K562 (cell line): Measurements from ENCODE around the gene IGF1R.

Experiments
- BRCA1 ChIP-seq, 2 experiments: fragments of 450-650 bp in 1 of 2; sonication (generic) in 1 of 2; formaldehyde crosslinking in 1 of 2; IDR thresholded peaks; 2 replicates each; pipeline versions ENCODE4 v1.5.0 to v1.6.1; 2017 to 2020; ENCODE audit warnings: mild to moderate bottlenecking in 1 of 2, missing genetic modification reagents in 1 of 2
- BRF1 ChIP-seq: IDR thresholded peaks from 3 replicates; pipeline ENCODE4 v1.6.1; 2011; ENCODE audit warnings: borderline replicate concordance, mild to moderate bottlenecking; ENCODE audit not compliant: insufficient read length; ENCODE audit errors: extremely low read depth
- CTCF ChIP-seq, 3 experiments: IDR thresholded peaks in 2 of 3; conservative IDR thresholded peaks in 1 of 3; 2 replicates each; pipeline ENCODE4 v1.5.1; 2011 to 2012; ENCODE audit warnings: low read length in 3 of 3, mild to moderate bottlenecking in 3 of 3, control low read depth in 2 of 3, improper control_type of control experiment in 1 of 3, inconsistent platforms in 1 of 3, low read depth in 1 of 3, mixed read lengths in 1 of 3, moderate library complexity in 1 of 3; ENCODE audit not compliant: insufficient read depth in 2 of 3
- GTF2A2 ChIP-seq: IDR thresholded peaks from 2 replicates; pipeline ENCODE4 v1.6.1; 2016; ENCODE audit warnings: mild to moderate bottlenecking, missing genetic modification characterization, missing compliant biosample characterization
- HMG20B ChIP-seq: fragments of 250-450 bp; sonication (Bioruptor Pico); IDR thresholded peaks from 2 replicates; pipeline ENCODE4 v1.5.0; 2021; ENCODE audit warnings: mild to moderate bottlenecking
- HOXB6 ChIP-seq: fragments of 250-450 bp; sonication (Bioruptor Pico); IDR thresholded peaks from 2 replicates; pipeline ENCODE4 v1.5.1; 2022; ENCODE audit warnings: mild to moderate bottlenecking, borderline replicate concordance
- MYC ChIP-seq, 2 experiments: fragments of 250-450 bp in 1 of 2; sonication (Bioruptor Pico) in 1 of 2; IDR thresholded peaks; 2 replicates each; pipeline versions ENCODE4 v1.5.1 to v1.6.1; 2012 to 2021; ENCODE audit warnings: low read depth in 2 of 2, borderline replicate concordance in 1 of 2, improper control_type of control experiment in 1 of 2, low read length in 1 of 2, mild to moderate bottlenecking in 1 of 2, moderate library complexity in 1 of 2
- PHB2 ChIP-seq: fragments of 450-650 bp; IDR thresholded peaks from 2 replicates; pipeline ENCODE4 v1.6.1; 2017; ENCODE audit warnings: low read depth
- U2AF1 ChIP-seq: fragments of 200-400 bp; formaldehyde crosslinking; optimal IDR thresholded peaks from 2 replicates; pipeline ENCODE3; 2017; ENCODE audit warnings: mild to moderate bottlenecking, low read depth, low read length, moderate library complexity
- TF ChIP-seq, protein P1 (sequence below): sonication (generic); formaldehyde crosslinking; IDR thresholded peaks from 2 replicates; pipeline ENCODE4 v1.8.1; 2022; ENCODE audit warnings: missing genetic modification reagents
- TF ChIP-seq, protein P2 (sequence below): fragments of 450-650 bp; IDR thresholded peaks from 2 replicates; pipeline ENCODE4 v1.6.1; 2016; ENCODE audit warnings: low read depth

GRCh38 chr15:98875309-98875708 is 227.0 kb downstream of the IGF1R start:
- TF ChIP-seq U2AF1 (no peak), PHB2 (no peak), HMG20B (CRISPR knock-in tag) (no peak), HOXB6 (CRISPR knock-in tag) (no peak), GTF2A2 (tag) (no peak), MYC (IDR thresholded peaks at IDR 0.05; ENCODE audit: low read depth, low read length) (no peak), MYC (CRISPR knock-in tag; IDR thresholded peaks at IDR 0.05; ENCODE audit: borderline replicate concordance, low read depth) (no peak), BRF1 (no peak), BRCA1 (IDR thresholded peaks at IDR 0.05) (no peak), BRCA1 (CRISPR knock-in tag; IDR thresholded peaks at IDR 0.05) (no peak), CTCF (IDR thresholded peaks at IDR 0.05 in 2 of 3, conservative IDR thresholded peaks at IDR 0.05 in 1 of 3; ENCODE audit: insufficient read depth in 2 of 3, low read depth in 1 of 3, low read length in 3 of 3) (no peak)
- TF ChIP-seq, protein P1, sequence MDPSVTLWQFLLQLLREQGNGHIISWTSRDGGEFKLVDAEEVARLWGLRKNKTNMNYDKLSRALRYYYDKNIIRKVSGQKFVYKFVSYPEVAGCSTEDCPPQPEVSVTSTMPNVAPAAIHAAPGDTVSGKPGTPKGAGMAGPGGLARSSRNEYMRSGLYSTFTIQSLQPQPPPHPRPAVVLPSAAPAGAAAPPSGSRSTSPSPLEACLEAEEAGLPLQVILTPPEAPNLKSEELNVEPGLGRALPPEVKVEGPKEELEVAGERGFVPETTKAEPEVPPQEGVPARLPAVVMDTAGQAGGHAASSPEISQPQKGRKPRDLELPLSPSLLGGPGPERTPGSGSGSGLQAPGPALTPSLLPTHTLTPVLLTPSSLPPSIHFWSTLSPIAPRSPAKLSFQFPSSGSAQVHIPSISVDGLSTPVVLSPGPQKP: no peak
- TF ChIP-seq, protein P2, sequence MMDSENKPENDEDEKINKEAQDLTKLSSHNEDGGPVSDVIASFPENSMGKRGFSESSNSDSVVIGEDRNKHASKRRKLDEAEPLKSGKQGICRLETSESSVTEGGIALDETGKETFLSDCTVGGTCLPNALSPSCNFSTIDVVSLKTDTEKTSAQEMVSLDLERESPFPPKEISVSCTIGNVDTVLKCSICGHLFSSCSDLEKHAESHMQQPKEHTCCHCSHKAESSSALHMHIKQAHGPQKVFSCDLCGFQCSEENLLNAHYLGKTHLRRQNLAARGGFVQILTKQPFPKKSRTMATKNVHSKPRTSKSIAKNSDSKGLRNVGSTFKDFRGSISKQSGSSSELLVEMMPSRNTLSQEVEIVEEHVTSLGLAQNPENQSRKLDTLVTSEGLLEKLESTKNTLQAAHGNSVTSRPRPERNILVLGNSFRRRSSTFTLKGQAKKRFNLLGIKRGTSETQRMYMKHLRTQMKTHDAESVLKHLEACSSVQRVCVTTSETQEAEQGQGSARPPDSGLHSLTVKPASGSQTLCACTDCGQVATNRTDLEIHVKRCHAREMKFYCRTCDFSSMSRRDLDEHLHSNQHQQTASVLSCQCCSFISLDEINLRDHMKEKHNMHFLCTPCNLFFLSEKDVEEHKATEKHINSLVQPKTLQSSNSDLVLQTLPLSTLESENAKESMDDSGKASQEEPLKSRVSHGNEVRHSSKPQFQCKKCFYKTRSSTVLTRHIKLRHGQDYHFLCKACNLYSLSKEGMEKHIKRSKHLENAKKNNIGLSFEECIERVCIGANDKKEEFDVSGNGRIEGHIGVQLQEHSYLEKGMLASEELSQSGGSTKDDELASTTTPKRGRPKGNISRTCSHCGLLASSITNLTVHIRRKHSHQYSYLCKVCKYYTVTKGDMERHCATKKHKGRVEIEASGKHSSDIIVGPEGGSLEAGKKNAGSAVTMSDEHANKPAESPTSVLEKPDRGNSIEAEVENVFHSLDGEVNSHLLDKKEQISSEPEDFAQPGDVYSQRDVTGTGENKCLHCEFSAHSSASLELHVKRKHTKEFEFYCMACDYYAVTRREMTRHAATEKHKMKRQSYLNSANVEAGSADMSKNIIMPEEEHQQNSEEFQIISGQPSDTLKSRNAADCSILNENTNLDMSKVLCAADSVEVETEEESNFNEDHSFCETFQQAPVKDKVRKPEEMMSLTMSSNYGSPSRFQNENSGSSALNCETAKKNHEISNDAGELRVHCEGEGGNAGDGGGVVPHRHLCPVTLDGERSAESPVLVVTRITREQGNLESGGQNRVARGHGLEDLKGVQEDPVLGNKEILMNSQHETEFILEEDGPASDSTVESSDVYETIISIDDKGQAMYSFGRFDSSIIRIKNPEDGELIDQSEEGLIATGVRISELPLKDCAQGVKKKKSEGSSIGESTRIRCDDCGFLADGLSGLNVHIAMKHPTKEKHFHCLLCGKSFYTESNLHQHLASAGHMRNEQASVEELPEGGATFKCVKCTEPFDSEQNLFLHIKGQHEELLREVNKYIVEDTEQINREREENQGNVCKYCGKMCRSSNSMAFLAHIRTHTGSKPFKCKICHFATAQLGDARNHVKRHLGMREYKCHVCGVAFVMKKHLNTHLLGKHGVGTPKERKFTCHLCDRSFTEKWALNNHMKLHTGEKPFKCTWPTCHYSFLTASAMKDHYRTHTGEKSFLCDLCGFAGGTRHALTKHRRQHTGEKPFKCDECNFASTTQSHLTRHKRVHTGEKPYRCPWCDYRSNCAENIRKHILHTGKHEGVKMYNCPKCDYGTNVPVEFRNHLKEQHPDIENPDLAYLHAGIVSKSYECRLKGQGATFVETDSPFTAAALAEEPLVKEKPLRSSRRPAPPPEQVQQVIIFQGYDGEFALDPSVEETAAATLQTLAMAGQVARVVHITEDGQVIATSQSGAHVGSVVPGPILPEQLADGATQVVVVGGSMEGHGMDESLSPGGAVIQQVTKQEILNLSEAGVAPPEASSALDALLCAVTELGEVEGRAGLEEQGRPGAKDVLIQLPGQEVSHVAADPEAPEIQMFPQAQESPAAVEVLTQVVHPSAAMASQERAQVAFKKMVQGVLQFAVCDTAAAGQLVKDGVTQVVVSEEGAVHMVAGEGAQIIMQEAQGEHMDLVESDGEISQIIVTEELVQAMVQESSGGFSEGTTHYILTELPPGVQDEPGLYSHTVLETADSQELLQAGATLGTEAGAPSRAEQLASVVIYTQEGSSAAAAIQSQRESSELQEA: no peak
